Left ventricle myocardium superior (tissue), 1 donor: ENCODE data around the gene TXNDC8. TPM values are rescaled to one million over a fixed set of nuclear protein-coding genes. Genes with fewer than 3 reads are reported as not detected.
A peak's percentile ranks its signal among the peaks of the same experiment; 100 is the strongest.
"Not testable (repeated sequence)": the region's sequence is repeated elsewhere in the genome, so short reads cannot be mapped to it uniquely, and the experiment has no call there.

Source experiments
- ATAC-seq: fragments of 200-7000 bp; cut with Tn5 transposase; one replicate; pipeline ENCODE4 v1.9.1; 2020; ENCODE audit warnings: mild to moderate bottlenecking, moderate library complexity
- DNase-seq: peaks from one replicate; pipeline ENCODE4 v3.0.0-alpha.2; 2020
- intact Hi-C: fragments of 100-400 bp; cut with micrococcal nuclease; formaldehyde crosslinking; loops from one replicate; pipeline ENCODE4 v1.11.0; 2022
- total RNA-seq: library from RNA; stranded (reverse); fragmentation: NEBNext Ultra II Directional; extraction: Animal tissue kit (Norgen Biotek cat#: 25700); gene quantifications from one replicate; pipeline ENCODE4 v1.2.1, GENCODE V29; 2021
- donor health status: DM: no; HTN: yes; CAD: no; lungs with severe emphysema.

The TXNDC8 gene
- total RNA-seq, 1 donor from 2014 or later: not detected

GRCh38 chr9:110329639-110330230 lies 7.9 kb downstream of the TXNDC8 start:
- intact Hi-C loops: no loop called here
- ATAC-seq (no peak), DNase-seq (no peak)

DNA sequence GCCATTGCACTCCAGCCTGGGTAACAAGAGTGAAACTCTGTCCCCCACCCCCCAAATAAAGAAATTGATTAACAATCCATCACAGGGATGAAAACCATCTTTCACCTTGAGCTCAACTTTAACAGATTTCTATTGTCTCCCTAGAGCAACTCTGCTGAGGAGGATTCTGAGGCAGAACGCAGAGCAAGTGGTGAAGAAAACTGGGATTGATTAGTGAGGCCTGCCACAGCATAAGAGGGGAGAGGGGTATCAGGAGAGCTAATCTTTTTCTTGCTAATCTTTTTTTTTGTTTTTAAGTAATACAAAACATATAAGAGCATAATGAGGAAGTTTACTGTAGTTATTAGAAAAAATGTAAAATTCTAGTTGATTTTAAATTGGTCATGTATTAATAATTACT lies 8.9 kb downstream of the TXNDC8 start:
- DNase-seq (no peak), ATAC-seq (no peak)
- intact Hi-C loops: no loop called here

DNA sequence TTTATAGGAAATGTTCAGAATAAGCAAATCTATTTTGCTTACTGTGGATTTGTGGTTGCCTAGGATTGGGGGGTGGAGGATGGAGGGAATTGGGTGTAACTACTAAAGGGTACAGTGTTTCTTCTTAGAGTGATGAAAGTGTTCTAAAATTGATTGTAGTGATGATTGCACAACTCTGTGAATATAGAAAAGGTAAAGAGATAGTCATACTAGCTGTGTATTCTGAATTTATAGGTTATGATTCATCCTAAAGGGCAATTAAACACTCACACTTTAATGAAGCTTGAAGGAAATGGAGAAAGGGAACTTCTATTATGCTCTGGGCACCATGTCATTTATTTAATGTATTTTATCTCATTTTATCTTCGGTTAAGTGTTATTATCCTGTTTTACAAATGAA lies 9.9 kb downstream of the TXNDC8 start:
- ATAC-seq: no peak
- intact Hi-C loops: no loop called here
- DNase-seq: no peak

- intact Hi-C loops: no loop called here
- ATAC-seq: no peak
- DNase-seq: no peak
These were observed 13.8 kb downstream of the TXNDC8 start for GRCh38 chr9:110323818-110324217.

- intact Hi-C loops: no loop called here
- ATAC-seq: peak; percentile 26
- DNase-seq: no peak
These were observed 16.8 kb downstream of the TXNDC8 start for GRCh38 chr9:110320651-110321445.

- intact Hi-C loops: no loop called here
- ATAC-seq (no peak), DNase-seq (no peak)
These were observed 17.7 kb downstream of the TXNDC8 start for GRCh38 chr9:110319781-110320492.

DNA sequence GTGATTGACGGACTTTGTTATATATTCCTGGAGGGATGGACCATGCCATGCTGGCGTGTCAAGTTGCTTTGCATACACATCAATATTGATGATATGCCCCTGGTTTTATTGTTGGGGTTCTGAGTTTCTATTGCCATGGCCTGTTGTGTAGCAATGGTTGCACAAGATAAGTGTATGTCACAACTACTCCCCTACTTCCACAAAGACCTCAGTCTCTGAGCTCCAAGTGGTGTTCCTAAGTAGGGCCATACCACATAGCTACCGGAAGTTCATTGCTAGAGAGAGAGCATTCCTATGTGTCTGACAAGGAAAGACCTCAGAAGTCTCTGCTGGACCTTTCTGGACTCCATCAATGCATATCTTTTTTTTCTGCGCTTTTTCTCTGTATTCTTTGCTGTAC lies 19.8 kb downstream of the TXNDC8 start:
- no peak for ATAC-seq
- intact Hi-C loops: no loop called here
- DNase-seq: no peak

- no peak for DNase-seq
- ATAC-seq: no peak
- intact Hi-C loops: no loop called here
These were observed 21.2 kb downstream of the TXNDC8 start for GRCh38 chr9:110316261-110317075.

GRCh38 chr9:110311978-110312377 lies 25.7 kb downstream of the TXNDC8 start:
- DNase-seq, ATAC-seq, intact Hi-C loops: not testable (repeated sequence)

- ATAC-seq: no peak
- intact Hi-C loops: no loop called here
- no peak for DNase-seq
These were observed 28.0 kb downstream of the TXNDC8 start for GRCh38 chr9:110309681-110310080.

DNA sequence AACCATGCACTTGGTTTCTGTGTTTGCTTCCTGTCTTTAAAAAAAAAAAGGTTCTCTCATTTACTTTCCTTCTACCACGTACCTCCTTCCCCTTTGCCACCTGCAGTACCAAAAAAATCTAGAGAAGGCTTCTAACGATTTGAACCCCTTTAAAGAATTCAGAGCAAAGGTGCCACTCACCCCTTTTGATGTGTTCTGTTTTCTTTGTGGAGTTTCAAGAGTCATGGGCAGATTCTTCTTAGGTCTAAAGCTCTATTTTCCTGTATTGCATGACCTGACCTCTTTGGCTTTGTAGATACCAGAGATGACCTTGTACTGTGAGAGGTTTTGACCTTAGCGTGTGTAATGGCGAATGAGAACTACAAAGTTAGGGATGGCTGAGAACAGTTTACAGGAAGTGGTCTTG lies 29.0 kb downstream of the TXNDC8 start:
- no peak for DNase-seq
- intact Hi-C loops: no loop called here
- ATAC-seq: no peak

DNA sequence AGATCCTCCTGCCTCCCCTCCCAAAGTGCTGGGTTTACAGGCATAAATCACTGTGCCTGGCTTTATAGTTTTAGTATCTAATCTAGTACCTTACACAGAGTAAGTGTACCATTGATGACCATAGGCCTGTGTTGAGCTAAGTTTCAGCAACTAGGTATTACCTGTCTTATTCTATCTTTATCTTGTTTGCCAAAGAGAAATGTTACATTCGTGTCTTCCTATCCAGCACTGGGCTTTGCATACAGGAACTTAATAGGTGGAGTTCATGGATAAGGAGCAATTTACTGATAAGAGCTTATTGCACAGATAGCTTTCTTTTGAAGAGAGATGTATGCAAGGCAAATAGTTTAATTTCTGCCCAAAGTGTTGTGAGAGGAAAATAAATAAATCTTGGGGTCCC lies 30.5 kb downstream of the TXNDC8 start:
- intact Hi-C loops: no loop called here
- DNase-seq (no peak), ATAC-seq (no peak)

- no peak for ATAC-seq
- intact Hi-C loops: no loop called here
- DNase-seq: no peak
These were observed 34.5 kb downstream of the TXNDC8 start for GRCh38 chr9:110303133-110303532.

GRCh38 chr9:110298043-110298605 lies 39.5 kb downstream of the TXNDC8 start:
- ATAC-seq: no peak
- intact Hi-C loops: no loop called here

DNA sequence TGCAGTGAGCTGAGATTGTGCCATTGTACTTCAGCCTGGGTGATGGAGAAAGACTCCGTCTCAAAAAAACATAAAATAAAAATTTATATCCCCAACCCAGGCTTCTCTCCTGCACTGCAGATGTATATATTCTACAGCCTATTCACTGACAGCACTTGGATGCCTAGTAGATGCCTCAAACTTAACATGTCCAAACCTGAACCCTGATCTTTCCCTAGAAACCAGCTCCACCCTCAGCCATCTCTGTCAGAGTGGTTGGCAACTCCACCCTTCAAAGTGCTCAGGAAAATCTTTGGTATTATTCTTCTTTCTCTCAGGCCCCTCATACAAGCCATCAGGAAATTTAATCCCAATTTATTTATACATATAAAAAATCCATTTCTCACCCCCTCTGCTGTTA lies 44.4 kb downstream of the TXNDC8 start:
- DNase-seq: no peak
- ATAC-seq: no peak
- intact Hi-C loops: no loop called here

More at GRCh38 chr9:110298043-110298605, 39.5 kb downstream of the TXNDC8 start:
- no peak for DNase-seq

DNA sequence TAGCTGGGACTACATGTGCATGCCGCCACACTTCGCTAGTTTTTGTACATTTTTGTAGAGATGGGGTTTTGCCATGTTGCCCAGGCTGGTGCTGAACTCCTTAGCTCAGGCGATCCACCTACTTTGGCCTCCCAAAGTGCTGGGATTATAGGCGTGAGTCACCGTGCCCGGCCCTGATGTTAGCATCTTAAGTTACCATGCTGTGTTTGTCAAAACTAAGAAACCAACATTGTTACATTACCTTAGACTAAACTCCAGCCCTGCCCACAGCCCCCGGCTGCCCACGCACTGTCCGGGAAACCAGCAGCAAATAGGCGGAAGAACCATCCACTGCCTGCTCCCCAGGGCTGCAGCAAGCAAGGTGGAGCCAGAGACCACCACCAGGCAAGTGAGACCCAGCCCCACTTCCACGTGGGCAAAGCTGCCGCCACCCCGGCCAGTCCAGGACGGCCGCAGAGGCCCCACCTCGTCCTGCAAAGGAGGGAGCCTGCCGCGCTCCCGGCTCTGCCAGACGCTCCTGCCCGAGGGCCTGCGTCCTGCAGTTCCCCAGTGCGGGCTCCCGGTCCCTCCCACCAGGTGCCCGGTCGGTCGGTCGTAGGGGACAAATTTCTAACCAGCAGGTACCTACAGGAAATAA lies 45.6 kb downstream of the TXNDC8 start:
- DNase-seq: no peak
- intact Hi-C loops: no loop called here
- no peak for ATAC-seq

GRCh38 chr9:110290001-110290400 lies 47.7 kb downstream of the TXNDC8 start:
- DNase-seq (no peak), ATAC-seq (no peak)
- intact Hi-C loops: no loop called here

DNA sequence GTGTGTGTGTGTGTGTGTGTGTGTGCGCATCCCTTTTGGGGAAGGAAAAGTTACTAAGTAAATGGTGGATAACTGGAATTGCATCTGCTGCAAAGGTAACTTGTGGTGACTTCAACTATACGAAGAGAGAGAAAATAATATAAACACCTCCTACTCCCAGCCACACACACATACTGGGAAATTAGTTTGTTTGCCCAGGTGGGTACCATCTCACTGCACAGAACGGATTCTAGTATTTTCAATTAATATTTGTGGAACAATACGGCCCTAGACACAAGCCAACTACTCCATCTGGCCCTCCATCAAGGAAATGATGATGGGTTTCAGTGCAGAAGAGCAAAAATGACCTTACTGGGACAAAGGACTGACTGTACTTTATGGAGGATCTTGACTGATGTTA lies 49.2 kb downstream of the TXNDC8 start:
- intact Hi-C loops: no loop called here
- ATAC-seq (no peak), DNase-seq (no peak)

DNA sequence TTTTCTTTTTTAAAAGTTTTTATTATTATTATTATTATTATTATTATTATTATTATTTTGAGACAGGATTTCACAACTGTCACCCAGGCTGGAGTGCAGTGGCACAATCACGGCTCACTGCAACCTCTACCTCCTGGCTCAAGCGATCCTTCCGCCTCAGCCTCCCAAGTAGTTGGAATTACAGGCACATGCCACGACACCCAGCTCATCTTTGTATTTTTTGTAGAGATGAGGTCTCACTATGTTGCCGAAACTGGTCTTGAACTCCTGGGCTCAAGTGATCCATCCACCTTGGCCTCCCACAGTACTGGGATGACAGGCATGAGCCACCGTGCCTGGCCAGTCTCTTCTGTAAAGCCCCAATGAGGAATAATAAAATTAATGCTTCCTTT lies 50.4 kb downstream of the TXNDC8 start:
- no peak for DNase-seq
- no peak for ATAC-seq
- intact Hi-C loops: no loop called here
